Astrocyte (in vitro differentiated cells and primary cell): Measurements from ENCODE around the gene DNPH1. TPM values are rescaled to one million over a fixed set of nuclear protein-coding genes. Genes with fewer than 3 reads are reported as not detected.

Experiments used
- DNase-seq: peaks from one replicate; pipeline ENCODE4 v3.0.0-alpha.2; 2010; ENCODE audit warnings: low read depth
- FAIRE-seq: peaks from 2 replicates; lab custom pipeline; 2011; peaks lifted over from hg19 to GRCh38; lab: Jason Lieb, UNC
- H2AFZ ChIP-seq: 2 replicates; pipeline ENCODE4 v1.6.0; 2012; ENCODE audit warnings: low read depth, low read length, inconsistent platforms
- H3K27ac ChIP-seq: 2 replicates; pipeline ENCODE4 v1.5.1; 2011; ENCODE audit warnings: low read depth, low read length, inconsistent platforms
- H3K27me3 ChIP-seq: 2 replicates; pipeline ENCODE4 v1.6.0; 2011; ENCODE audit warnings: low read length, inconsistent platforms; ENCODE audit not compliant: insufficient read depth
- H3K36me3 ChIP-seq: 2 replicates; pipeline ENCODE4 v1.5.1; 2011; ENCODE audit warnings: low read length, inconsistent platforms; ENCODE audit not compliant: insufficient read depth
- H3K4me1 ChIP-seq: 2 replicates; pipeline ENCODE4 v1.5.1; 2011; ENCODE audit warnings: low read length, inconsistent platforms; ENCODE audit not compliant: insufficient read depth
- H3K4me2 ChIP-seq: 2 replicates; pipeline ENCODE4 v1.6.0; 2012; ENCODE audit warnings: low read length, inconsistent platforms
- H3K4me3 ChIP-seq: 2 replicates; pipeline ENCODE4 v1.5.1; 2011; ENCODE audit warnings: low read depth, mild to moderate bottlenecking, low read length, inconsistent platforms; ENCODE audit not compliant: insufficient read depth
- H3K79me2 ChIP-seq: 2 replicates; pipeline ENCODE4 v1.6.0; 2012; ENCODE audit warnings: mild to moderate bottlenecking, low read length, inconsistent platforms; ENCODE audit not compliant: insufficient read depth
- H3K9ac ChIP-seq: 2 replicates; pipeline ENCODE4 v1.6.0; 2012; ENCODE audit warnings: mild to moderate bottlenecking, low read length, inconsistent platforms
- H3K9me3 ChIP-seq: 2 replicates; pipeline ENCODE4 v1.5.1; 2012; ENCODE audit warnings: low read depth, mild to moderate bottlenecking, low read length, inconsistent platforms; ENCODE audit not compliant: insufficient read depth
- H4K20me1 ChIP-seq: 2 replicates; pipeline ENCODE4 v1.6.0; 2012; ENCODE audit warnings: low read length, inconsistent platforms; ENCODE audit not compliant: insufficient read depth
- H3K27ac Mint-ChIP-seq: one replicate; pipeline ENCODE4 v1.8.0; 2021; ENCODE audit warnings: mild to moderate bottlenecking, mixed read lengths; ENCODE audit not compliant: unreplicated experiment
- H3K27me3 Mint-ChIP-seq: one replicate; pipeline ENCODE4 v1.8.0; 2021; ENCODE audit warnings: low read depth, mixed read lengths; ENCODE audit not compliant: unreplicated experiment
- H3K36me3 Mint-ChIP-seq: one replicate; pipeline ENCODE4 v1.8.0; 2021; ENCODE audit warnings: low read depth, mixed read lengths; ENCODE audit not compliant: unreplicated experiment
- H3K4me1 Mint-ChIP-seq: one replicate; pipeline ENCODE4 v1.8.0; 2021; ENCODE audit warnings: low read depth, mixed read lengths; ENCODE audit not compliant: unreplicated experiment
- H3K4me3 Mint-ChIP-seq: one replicate; pipeline ENCODE4 v1.8.0; 2021; ENCODE audit warnings: mild to moderate bottlenecking, moderate library complexity, mixed read lengths; ENCODE audit not compliant: unreplicated experiment
- H3K9me3 Mint-ChIP-seq: one replicate; pipeline ENCODE4 v1.8.0; 2021; ENCODE audit warnings: mild to moderate bottlenecking, mixed read lengths; ENCODE audit not compliant: unreplicated experiment
- CTCF ChIP-seq: IDR thresholded peaks from 2 replicates; pipeline ENCODE4 v1.5.1; 2011; ENCODE audit warnings: low read depth, mild to moderate bottlenecking, inconsistent platforms, low read length, moderate library complexity; ENCODE audit not compliant: insufficient read depth
- EZH2 ChIP-seq: IDR thresholded peaks from 2 replicates; pipeline ENCODE4 v1.6.1; 2012; ENCODE audit warnings: mild to moderate bottlenecking, low read length, inconsistent platforms; ENCODE audit not compliant: insufficient read depth
- total RNA-seq: library from RNA; stranded (reverse); gene quantifications from 2 replicates; pipeline ENCODE4 v1.2.1, GENCODE V29; 2021

DNPH1 gene
- total RNA-seq, 1 donor from 2014 or later: 15.1 TPM

DNA sequence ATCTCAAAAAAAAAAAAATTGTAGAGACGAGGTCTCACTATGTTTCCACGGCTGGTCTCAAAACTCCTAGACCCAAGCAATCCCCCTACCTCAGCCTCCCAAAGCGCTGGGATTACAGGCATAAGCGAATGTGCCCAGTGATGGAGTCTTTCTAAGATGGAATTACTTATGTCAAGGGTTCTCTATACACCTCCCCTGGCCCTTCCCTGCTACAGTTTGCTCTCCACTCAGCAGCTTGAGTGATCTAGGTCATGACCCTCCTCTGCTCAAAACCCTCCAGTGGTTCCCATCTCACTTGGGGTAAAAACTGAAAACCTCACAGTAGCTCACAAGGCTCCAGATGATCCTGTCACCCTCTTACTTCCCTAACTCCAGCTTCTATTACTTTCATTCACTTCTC, 1.8 kb upstream of the DNPH1 start:
- H3K4me2 ChIP-seq: no peak overlapping the region
- H3K4me3 ChIP-seq: no peak overlapping the region
- Mint-ChIP-seq H3K9me3 (no peaks in the 10 kb centered on the region), H3K4me3 (no peak overlapping the region), H3K4me1 (no peaks in the 10 kb centered on the region), H3K27ac (no peak overlapping the region), H3K27me3 (peaks cover 27% of the 10 kb centered on the region), H3K36me3 (no peaks in the 10 kb centered on the region)
- no peaks in the 10 kb centered on the region for H3K4me1 ChIP-seq
- no peak overlapping the region for H2AFZ ChIP-seq
- no peak for DNase-seq
- no peak overlapping the region for H3K27ac ChIP-seq
- no peak for FAIRE-seq
- H3K9ac ChIP-seq: no peak overlapping the region
- peaks cover 8% of the 10 kb centered on the region for H3K27me3 ChIP-seq
- no peak for TF ChIP-seq EZH2
- no peaks in the 10 kb centered on the region for H3K36me3 ChIP-seq
- no peaks in the 10 kb centered on the region for H4K20me1 ChIP-seq
- H3K79me2 ChIP-seq: no peaks in the 10 kb centered on the region
- no peaks in the 10 kb centered on the region for H3K9me3 ChIP-seq

- Mint-ChIP-seq H3K27me3 (peaks cover 27% of the 10 kb centered on the region), H3K9me3 (no peaks in the 10 kb centered on the region), H3K36me3 (peaks cover 2% of the 10 kb centered on the region), H3K4me1 (no peaks in the 10 kb centered on the region), H3K4me3 (peak overlapping the region; percentile 77), H3K27ac (peak overlapping the region; percentile 58)
- no peaks in the 10 kb centered on the region for H3K4me1 ChIP-seq
- DNase-seq: no peak
- H3K9ac ChIP-seq: peak overlapping the region; percentile 72
- peak overlapping the region; percentile 62 for H3K4me3 ChIP-seq
- H3K27ac ChIP-seq: no peak overlapping the region
- peak overlapping the region; percentile 84 for H3K4me2 ChIP-seq
- no peak for FAIRE-seq
- peak overlapping the region; percentile 90 for H2AFZ ChIP-seq
- H3K27me3 ChIP-seq: peaks cover 8% of the 10 kb centered on the region
- H3K9me3 ChIP-seq: no peaks in the 10 kb centered on the region
- no peaks in the 10 kb centered on the region for H3K36me3 ChIP-seq
- no peaks in the 10 kb centered on the region for H3K79me2 ChIP-seq
- TF ChIP-seq CTCF (no peak), EZH2 (no peak)
- no peaks in the 10 kb centered on the region for H4K20me1 ChIP-seq
Measured at GRCh38 chr6:43229803-43230620, 731 bp upstream of the DNPH1 start.

DNA sequence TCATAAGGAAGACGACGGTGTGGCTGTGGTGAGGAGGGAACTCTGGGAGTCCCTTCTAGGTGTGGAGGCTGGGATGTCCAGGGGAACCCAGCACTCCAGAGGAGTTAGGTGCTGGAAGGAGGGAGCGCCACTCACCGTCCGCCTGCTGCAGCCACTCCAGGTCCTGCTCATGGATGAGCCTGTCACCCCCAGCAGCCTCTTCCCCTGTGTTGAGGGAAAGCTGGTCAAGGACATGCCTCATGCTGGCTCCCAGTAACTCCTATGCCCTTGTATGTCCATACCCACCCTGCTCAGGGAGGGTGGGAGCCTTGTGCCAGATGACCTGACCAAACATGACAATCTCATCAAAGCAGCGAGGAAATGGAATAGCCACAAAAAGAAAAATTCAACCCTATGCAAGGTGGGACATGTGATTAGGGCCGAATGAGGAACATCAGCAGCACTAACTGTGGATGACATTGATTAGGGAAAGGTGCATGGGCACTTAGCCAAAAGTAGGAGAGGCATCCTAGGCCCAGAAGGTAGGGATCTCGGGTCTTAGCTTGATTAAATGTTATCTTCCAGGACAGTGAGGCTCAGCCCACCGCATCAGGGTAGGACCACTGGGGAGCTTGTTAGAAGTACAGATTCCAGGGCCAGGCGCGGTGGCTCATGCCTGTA, 3.0 kb downstream of the DNPH1 start:
- H2AFZ ChIP-seq: no peak overlapping the region
- peaks cover 3% of the 10 kb centered on the region for H3K36me3 ChIP-seq
- H3K27me3 Mint-ChIP-seq: peaks cover 9% of the 10 kb centered on the region
- H3K9me3 Mint-ChIP-seq: no peaks in the 10 kb centered on the region
- FAIRE-seq (no peak), DNase-seq (no peak)
- H3K27ac Mint-ChIP-seq: no peak overlapping the region
- no peak overlapping the region for H3K4me2 ChIP-seq
- peaks cover 9% of the 10 kb centered on the region for H3K4me1 ChIP-seq
- H4K20me1 ChIP-seq: no peaks in the 10 kb centered on the region
- peaks cover 19% of the 10 kb centered on the region for H3K36me3 Mint-ChIP-seq
- peaks cover 16% of the 10 kb centered on the region for H3K4me1 Mint-ChIP-seq
- peaks cover 5% of the 10 kb centered on the region for H3K27me3 ChIP-seq
- no peak overlapping the region for H3K27ac ChIP-seq
- TF ChIP-seq EZH2 (no peak), CTCF (no peak)
- H3K4me3 Mint-ChIP-seq: no peak overlapping the region
- H3K9me3 ChIP-seq: no peaks in the 10 kb centered on the region
- no peak overlapping the region for H3K4me3 ChIP-seq
- H3K79me2 ChIP-seq: no peaks in the 10 kb centered on the region
- no peak overlapping the region for H3K9ac ChIP-seq
